Thymus (tissue), 11 donors: ENCODE measurements around the gene ZBTB39. TPM values are rescaled to one million over a fixed set of nuclear protein-coding genes. Genes with fewer than 3 reads are reported as not detected.
"Not testable (repeated sequence)": the region's sequence is repeated elsewhere in the genome, so short reads cannot be mapped to it uniquely, and the experiment has no call there.

Experiments
- DNase-seq, 9 donors: peaks; one replicate each; pipeline ENCODE4 v3.0.0-alpha.2; 2013; ENCODE audit warnings: low spot score in 9 of 9, low read depth in 6 of 9, missing footprints in 1 of 9
- H3K27ac ChIP-seq, 2 donors: one replicate each; pipeline ENCODE4 v1.5.1; 2013; ENCODE audit warnings: control low read depth in 1 of 2, low read depth in 1 of 2, low read length in 1 of 2, mild to moderate bottlenecking in 1 of 2, moderate library complexity in 1 of 2
- H3K27me3 ChIP-seq, 2 donors: one replicate each; pipeline ENCODE4 v1.5.1; 2013; ENCODE audit warnings: low read length in 1 of 2; ENCODE audit not compliant: control insufficient read depth in 2 of 2, insufficient read depth in 1 of 2
- H3K36me3 ChIP-seq, 2 donors: one replicate each; pipeline ENCODE4 v1.5.1; 2013; ENCODE audit warnings: low read length in 1 of 2, mild to moderate bottlenecking in 1 of 2, moderate library complexity in 1 of 2; ENCODE audit not compliant: control insufficient read depth in 2 of 2, insufficient read depth in 2 of 2
- H3K4me1 ChIP-seq, 2 donors: one replicate each; pipeline ENCODE4 v1.5.1; 2013; ENCODE audit warnings: low read length in 2 of 2; ENCODE audit not compliant: control insufficient read depth in 2 of 2, insufficient read depth in 2 of 2
- H3K4me3 ChIP-seq, 2 donors: one replicate each; pipeline ENCODE4 v1.5.1; 2013; ENCODE audit warnings: low read length in 2 of 2, control low read depth in 1 of 2, mild to moderate bottlenecking in 1 of 2
- H3K9me3 ChIP-seq, 2 donors: one replicate each; pipeline ENCODE4 v1.5.1; 2013; ENCODE audit warnings: low read length in 1 of 2, mild to moderate bottlenecking in 1 of 2; ENCODE audit not compliant: control insufficient read depth in 2 of 2, insufficient read depth in 1 of 2
- WGBS: extraction: QIAGEN DNeasy Blood & Tissue Kit; methylation state at CpG from one replicate; pipeline ENCODE4 v1.1.7; 2013; 5-methylcytosine and 5-hydroxymethylcytosine counted together
- polyA plus RNA-seq: library from polyadenylated mRNA; stranded (reverse); fragments of 200-250 nt; gene quantifications from one replicate; pipeline ENCODE4 v1.2.3, GENCODE V29; 2013
- total RNA-seq: library from RNA; stranded (reverse); fragments of 120-200 nt; gene quantifications from one replicate; pipeline ENCODE4 v1.2.4, GENCODE V29; 2013
- donor health status: healthy.

ZBTB39 gene
- total and polyA plus RNA-seq, 2 donors: 3.0 to 5.1 TPM

GRCh38 chr12:56980941-56981530, 25.3 kb downstream of the ZBTB39 start:
- Histone ChIP-seq H3K27ac (no peak overlapping the region), H3K9me3 (no peaks in the 10 kb centered on the region), H3K27me3 (no peaks in the 10 kb centered on the region), H3K4me3 (no peak overlapping the region), H3K4me1 (peaks cover 0 to 4% of the 10 kb centered on the region in 2 donors), H3K36me3 (no peaks in the 10 kb centered on the region)
- WGBS: 98% methylated on average over 4 of the region's 4 CpGs
- DNase-seq: no peak

DNA sequence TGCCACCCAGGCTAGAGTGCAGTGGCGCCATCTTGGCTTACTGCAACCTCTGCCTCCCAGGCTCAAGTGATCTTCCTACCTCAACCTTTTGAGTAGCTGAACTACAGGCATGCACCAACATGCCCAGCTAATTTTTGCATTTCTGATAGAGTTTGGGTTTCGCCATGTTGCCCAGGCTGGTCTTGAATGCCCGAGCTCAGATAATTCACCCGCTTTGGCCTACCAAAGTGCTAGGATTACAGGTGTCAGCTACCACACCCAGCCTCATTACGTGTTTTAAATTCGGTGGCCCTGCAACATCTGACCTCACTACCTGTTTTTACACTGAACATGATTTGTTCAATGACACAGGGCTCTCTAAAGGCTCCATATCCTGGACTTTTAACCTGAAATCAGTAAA, 26.1 kb downstream of the ZBTB39 start:
- no peaks in the 10 kb centered on the region for H3K27me3 ChIP-seq
- H3K27ac ChIP-seq: no peak overlapping the region
- WGBS: 96% methylated on average over 6 of the region's 6 CpGs
- H3K36me3 ChIP-seq: no peaks in the 10 kb centered on the region
- H3K9me3 ChIP-seq: no peaks in the 10 kb centered on the region
- H3K4me1 ChIP-seq: no peaks in the 10 kb centered on the region
- no peak overlapping the region for H3K4me3 ChIP-seq
- no peak for DNase-seq

- Histone ChIP-seq H3K27me3 (no peaks in the 10 kb centered on the region), H3K9me3 (no peaks in the 10 kb centered on the region), H3K4me1 (no peaks in the 10 kb centered on the region), H3K4me3 (no peak overlapping the region), H3K27ac (no peak overlapping the region), H3K36me3 (no peaks in the 10 kb centered on the region)
- DNase-seq: no peak
- 98% methylated on average over 3 of the region's 3 CpGs for WGBS
Observed at GRCh38 chr12:56979628-56980027, 26.7 kb downstream of the ZBTB39 start.

DNA sequence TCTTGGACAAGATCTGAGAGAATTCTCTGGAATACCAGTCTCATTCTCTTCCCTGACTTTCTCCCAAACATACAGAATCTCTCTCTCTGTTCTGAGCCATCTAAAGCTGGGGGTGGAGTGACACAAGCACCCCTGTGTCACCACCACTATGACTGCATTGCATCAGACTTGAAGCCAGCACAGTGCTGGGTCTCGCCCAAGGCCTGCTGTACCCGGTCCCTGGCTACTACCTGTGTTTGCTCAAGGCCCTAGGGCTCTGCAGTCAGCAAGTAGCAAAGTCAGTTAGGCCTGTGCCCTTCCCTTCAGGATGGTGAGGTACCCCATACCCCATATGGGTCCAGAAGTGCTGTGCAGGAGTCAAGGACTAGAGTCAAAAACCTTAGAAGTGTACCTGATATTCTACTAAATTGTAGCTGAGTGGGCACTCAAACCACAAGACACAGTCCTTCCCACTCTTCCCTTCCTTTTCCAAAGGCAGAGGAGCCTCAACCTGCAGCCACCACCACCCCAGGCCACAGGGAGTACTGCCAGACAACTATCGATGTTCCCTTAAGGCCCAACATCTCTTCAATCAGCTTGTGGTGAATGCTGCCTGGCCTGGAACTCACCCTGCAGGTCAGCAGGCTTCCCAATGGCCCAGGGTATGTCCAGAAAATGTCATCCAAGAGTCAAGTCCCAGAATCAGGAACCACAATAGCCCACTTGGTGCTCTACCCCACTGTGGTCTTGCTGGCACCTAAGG, 27.8 kb downstream of the ZBTB39 start:
- Histone ChIP-seq H3K27me3 (no peaks in the 10 kb centered on the region), H3K36me3 (no peaks in the 10 kb centered on the region), H3K27ac (no peak overlapping the region), H3K9me3 (no peaks in the 10 kb centered on the region), H3K4me3 (no peak overlapping the region), H3K4me1 (no peaks in the 10 kb centered on the region)
- 97% methylated on average over 3 of the region's 3 CpGs for WGBS
- no peak for DNase-seq

DNA sequence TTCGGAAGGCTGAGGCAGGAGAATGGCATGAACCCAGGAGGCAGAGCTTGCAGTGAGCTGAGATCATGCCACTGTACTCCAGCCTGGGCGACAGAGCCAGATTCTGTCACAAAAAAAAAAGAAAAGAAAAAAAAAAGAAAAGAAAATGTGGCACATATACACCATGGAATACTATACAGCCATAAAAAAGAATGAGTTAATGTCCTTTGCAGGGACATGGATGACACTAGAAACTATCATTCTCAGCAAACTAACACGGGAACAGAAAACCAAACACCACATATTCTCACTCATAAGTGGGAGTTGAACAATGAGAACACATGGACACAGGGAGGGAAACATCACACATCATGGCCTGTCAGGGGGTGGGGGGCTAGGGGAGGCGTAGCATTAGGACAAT, 29.0 kb downstream of the ZBTB39 start:
- not testable (repeated sequence) for H3K9me3 ChIP-seq, DNase-seq, H3K27ac ChIP-seq, H3K4me3 ChIP-seq, H3K36me3 ChIP-seq, H3K27me3 ChIP-seq, H3K4me1 ChIP-seq
- whole genome bisulfite sequencing: 98% methylated on average over 4 of the region's 4 CpGs

- not testable (repeated sequence) for H3K27ac ChIP-seq, H3K4me3 ChIP-seq, DNase-seq, H3K27me3 ChIP-seq, H3K9me3 ChIP-seq, H3K4me1 ChIP-seq, H3K36me3 ChIP-seq
- WGBS: 94% methylated on average over 3 of the region's 3 CpGs
Observed at GRCh38 chr12:56974224-56974623, 32.1 kb downstream of the ZBTB39 start.

DNA sequence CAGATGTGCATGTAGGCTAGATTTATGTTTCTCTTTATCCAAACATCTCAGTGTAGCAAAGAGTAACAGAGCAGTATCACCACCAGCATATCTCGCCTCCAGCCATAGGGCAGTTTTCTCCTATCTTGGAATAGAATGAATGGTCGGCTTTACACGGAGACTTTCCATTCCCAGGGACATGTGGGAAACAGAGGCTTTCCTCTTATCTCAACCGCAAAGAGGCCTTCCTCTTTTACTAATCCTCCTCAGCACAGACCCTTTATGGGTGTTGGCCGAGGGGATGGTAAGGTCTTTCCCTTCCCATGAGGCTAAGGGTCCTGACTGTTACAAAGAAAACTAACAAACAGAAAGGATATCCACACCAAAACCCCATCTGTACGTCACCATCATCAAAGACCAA, 37.4 kb downstream of the ZBTB39 start:
- H3K27ac ChIP-seq, DNase-seq, H3K4me3 ChIP-seq, H3K36me3 ChIP-seq, H3K4me1 ChIP-seq, H3K27me3 ChIP-seq, H3K9me3 ChIP-seq: not testable (repeated sequence)
- WGBS: 56% methylated on average over 6 of the region's 6 CpGs

- not testable (repeated sequence) for H3K27ac ChIP-seq, DNase-seq, H3K36me3 ChIP-seq, H3K4me1 ChIP-seq, H3K27me3 ChIP-seq, H3K9me3 ChIP-seq, H3K4me3 ChIP-seq
- WGBS: 97% methylated on average over 15 of the region's 15 CpGs
Observed at GRCh38 chr12:56965997-56966642, 40.2 kb downstream of the ZBTB39 start.

DNA sequence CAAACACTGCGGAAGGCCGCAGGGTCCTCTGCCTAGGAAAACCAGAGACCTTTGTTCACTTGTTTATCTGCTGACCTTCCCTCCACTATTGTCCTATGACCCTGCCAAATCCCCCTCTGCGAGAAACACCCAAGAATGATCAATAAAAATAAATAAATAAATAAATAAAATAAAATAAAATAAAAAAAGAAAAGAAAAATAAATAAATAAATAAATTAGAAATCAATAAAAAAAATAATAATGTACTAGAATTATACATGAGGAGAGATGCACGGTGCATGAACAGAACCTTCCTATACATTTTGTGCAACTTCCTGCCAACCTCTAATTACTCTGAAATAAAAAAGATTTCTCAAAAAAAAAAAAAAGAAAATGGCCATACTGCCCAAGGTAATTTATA, 41.2 kb downstream of the ZBTB39 start:
- not testable (repeated sequence) for H3K4me1 ChIP-seq, H3K36me3 ChIP-seq, DNase-seq, H3K27me3 ChIP-seq, H3K27ac ChIP-seq, H3K4me3 ChIP-seq, H3K9me3 ChIP-seq
- over 99% methylated on average over 4 of the region's 4 CpGs for WGBS
